ENCODE measurements around the gene RXRA.

Gene RXRA

GRCh38 chr9:134323741-134324358, 2.4 kb upstream of the RXRA start:
- no peak for DNase-seq (ENCODE audit: low spot score)

GRCh38 chr9:134324359-134325095, 1.7 kb upstream of the RXRA start:
- DNase-seq (ENCODE audit: low spot score) = no peak

GRCh38 chr9:134325096-134325812, 1.0 kb upstream of the RXRA start:
- DNase-seq (ENCODE audit: low spot score) = no peak

GRCh38 chr9:134326724-134327601, 708 bp downstream of the RXRA start:
- DNase-seq (ENCODE audit: low spot score) = no peak

GRCh38 chr9:134327671-134328231, 1.5 kb downstream of the RXRA start:
- no peak for DNase-seq (ENCODE audit: low spot score)

- DNase-seq (ENCODE audit: low spot score) = no peak
These were observed 2.1 kb downstream of the RXRA start for GRCh38 chr9:134328341-134328840.

GRCh38 chr9:134328841-134329575, 2.8 kb downstream of the RXRA start:
- DNase-seq (ENCODE audit: low spot score) = no peak

GRCh38 chr9:134329576-134329855, 3.3 kb downstream of the RXRA start:
- DNase-seq (ENCODE audit: low spot score) = no peak

GRCh38 chr9:134329886-134330285, 3.6 kb downstream of the RXRA start:
- DNase-seq (ENCODE audit: low spot score) = no peak

GRCh38 chr9:134330590-134330989, 4.3 kb downstream of the RXRA start:
- DNase-seq (ENCODE audit: low spot score) = no peak

- no peak for DNase-seq (ENCODE audit: low spot score)
These were observed 5.2 kb downstream of the RXRA start for GRCh38 chr9:134331186-134332025.

- no peak for DNase-seq (ENCODE audit: low spot score)
These were observed 6.0 kb downstream of the RXRA start for GRCh38 chr9:134332266-134332665.

GRCh38 chr9:134332841-134333233, 6.6 kb downstream of the RXRA start:
- DNase-seq (ENCODE audit: low spot score) = no peak

GRCh38 chr9:134333234-134333873, 7.1 kb downstream of the RXRA start:
- DNase-seq (ENCODE audit: low spot score) = no peak

GRCh38 chr9:134333874-134334581, 7.8 kb downstream of the RXRA start:
- DNase-seq (ENCODE audit: low spot score) = no peak

- DNase-seq (ENCODE audit: low spot score) = no peak
These were observed 8.8 kb downstream of the RXRA start for GRCh38 chr9:134335061-134335460.

- no peak for DNase-seq (ENCODE audit: low spot score)
These were observed 9.4 kb downstream of the RXRA start for GRCh38 chr9:134335486-134336220.

GRCh38 chr9:134336228-134336627, 10.0 kb downstream of the RXRA start:
- no peak for DNase-seq (ENCODE audit: low spot score)

Measured in AG08395 (cell line).